ENCODE results near the gene AGAP1.
A peak's percentile ranks its signal among the peaks of the same experiment; 100 is the strongest.

AGAP1 gene

DNA sequence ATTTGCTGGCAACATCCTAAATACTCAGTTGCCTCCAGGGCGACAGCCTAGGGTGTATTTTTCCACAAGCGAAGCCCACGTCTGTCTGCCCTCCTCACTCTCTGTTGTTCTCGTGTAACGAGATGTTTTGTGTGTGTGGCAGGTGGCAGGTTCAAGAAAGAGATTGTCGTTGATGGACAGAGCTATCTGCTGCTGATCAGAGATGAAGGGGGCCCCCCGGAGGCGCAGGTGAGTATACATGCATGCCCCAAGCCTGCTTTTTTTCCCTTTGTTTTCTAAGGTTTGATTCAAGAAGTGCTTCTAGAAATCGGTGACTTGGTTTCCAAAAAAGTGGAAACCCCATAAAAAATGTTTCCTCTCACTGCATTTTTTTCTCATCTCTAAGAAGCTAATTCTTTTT is 247.0 kb downstream of the AGAP1 start:
- TF ChIP-seq, protein P1, sequence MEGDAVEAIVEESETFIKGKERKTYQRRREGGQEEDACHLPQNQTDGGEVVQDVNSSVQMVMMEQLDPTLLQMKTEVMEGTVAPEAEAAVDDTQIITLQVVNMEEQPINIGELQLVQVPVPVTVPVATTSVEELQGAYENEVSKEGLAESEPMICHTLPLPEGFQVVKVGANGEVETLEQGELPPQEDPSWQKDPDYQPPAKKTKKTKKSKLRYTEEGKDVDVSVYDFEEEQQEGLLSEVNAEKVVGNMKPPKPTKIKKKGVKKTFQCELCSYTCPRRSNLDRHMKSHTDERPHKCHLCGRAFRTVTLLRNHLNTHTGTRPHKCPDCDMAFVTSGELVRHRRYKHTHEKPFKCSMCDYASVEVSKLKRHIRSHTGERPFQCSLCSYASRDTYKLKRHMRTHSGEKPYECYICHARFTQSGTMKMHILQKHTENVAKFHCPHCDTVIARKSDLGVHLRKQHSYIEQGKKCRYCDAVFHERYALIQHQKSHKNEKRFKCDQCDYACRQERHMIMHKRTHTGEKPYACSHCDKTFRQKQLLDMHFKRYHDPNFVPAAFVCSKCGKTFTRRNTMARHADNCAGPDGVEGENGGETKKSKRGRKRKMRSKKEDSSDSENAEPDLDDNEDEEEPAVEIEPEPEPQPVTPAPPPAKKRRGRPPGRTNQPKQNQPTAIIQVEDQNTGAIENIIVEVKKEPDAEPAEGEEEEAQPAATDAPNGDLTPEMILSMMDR (IDR thresholded peaks at IDR 0.05; ENCODE audit: insufficient read depth, low read depth, low read length, missing control alignments): peak; percentile 32
- DNase-seq (ENCODE audit: low read depth): peak; percentile 34

DNA sequence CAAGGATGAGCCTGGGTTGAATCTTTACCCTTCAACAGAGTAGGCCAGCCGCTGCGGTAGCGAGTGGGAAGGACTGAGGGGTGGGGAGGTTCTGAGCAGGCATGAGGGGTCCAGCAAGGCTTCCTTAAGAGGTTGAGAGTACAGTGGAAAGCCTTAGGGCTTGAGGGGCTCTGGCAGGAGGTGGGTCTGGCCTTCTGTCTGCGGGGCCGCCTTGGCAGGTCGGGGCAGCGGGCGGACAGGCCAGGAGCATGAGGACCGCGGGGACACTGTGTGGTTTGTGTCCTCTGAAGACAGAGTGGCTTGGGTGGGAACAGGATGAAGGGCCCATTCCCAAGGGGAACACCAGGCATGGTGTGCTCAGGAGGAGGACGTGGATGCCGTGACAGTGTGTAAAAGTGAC is 250.3 kb downstream of the AGAP1 start:
- DNase-seq (ENCODE audit: low read depth): no peak
- TF ChIP-seq, protein P1 (IDR thresholded peaks at IDR 0.05; ENCODE audit: insufficient read depth, low read depth, low read length, missing control alignments): no peak
- H3K4me3 ChIP-seq (ENCODE audit: low read length): no peak overlapping the region

More for the DNA sequence above, 247.0 kb downstream of the AGAP1 start:
- no peak overlapping the region for H3K4me3 ChIP-seq (ENCODE audit: low read length)

DNA sequence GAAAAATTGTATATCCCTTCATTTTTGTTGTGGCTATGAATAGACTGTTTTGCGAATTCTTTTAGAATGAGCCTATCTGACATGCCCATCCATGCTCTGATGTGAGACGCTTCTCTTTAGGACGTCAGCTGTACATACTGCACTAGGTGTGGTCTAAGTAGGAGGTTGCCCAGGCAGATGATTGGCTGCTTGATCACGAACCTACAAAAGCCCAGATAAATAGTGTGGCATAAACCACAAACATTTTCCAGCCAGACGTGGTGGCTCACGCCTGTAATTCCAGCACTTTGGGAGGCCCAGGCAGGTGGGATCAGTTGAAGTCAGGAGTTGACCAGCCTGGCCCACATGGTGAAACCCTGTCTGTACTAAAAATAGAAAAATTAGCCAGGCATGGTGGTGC is 251.8 kb downstream of the AGAP1 start:
- TF ChIP-seq, protein P1 (IDR thresholded peaks at IDR 0.05; ENCODE audit: insufficient read depth, low read depth, low read length, missing control alignments): no peak
- no peak overlapping the region for H3K4me3 ChIP-seq (ENCODE audit: low read length)
- peak; percentile 88 for DNase-seq (ENCODE audit: low read depth)

DNA sequence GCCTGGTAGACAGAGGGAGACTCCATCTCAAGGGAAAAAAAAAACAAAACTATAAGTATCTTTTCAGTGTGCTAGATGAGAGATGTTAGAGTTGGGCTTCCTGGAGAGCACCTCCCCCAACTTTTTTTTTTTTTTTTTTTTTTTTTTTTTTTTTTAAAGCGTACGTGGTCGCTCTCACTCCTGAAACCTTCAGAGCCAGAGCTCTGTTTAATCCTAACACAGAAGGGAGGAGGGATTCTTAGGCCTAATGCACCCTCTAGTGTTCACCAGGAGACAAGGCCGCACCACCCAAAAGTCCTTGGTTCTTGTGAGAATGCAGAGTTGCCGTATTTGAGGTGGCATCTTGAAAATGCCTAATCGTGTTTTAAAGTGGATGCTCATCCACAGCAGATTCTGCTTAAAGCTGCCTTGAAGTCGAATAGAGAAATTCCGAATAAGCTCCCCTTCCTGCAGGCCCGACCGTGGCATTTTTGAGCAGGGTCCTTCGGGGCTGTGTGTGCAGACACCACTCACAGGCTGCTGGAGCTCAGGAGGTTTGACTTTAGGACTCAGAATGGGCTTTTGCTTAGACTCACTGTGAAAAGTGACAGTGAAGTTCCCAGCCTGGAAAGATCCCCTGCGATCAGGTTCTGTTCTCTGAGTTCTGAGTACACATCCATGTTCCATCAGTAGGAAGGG is 252.6 kb downstream of the AGAP1 start:
- TF ChIP-seq, protein P1 (IDR thresholded peaks at IDR 0.05; ENCODE audit: insufficient read depth, low read depth, low read length, missing control alignments): peak; percentile 92
- no peak overlapping the region for H3K4me3 ChIP-seq (ENCODE audit: low read length)
- peak; percentile 86 for DNase-seq (ENCODE audit: low read depth)

DNA sequence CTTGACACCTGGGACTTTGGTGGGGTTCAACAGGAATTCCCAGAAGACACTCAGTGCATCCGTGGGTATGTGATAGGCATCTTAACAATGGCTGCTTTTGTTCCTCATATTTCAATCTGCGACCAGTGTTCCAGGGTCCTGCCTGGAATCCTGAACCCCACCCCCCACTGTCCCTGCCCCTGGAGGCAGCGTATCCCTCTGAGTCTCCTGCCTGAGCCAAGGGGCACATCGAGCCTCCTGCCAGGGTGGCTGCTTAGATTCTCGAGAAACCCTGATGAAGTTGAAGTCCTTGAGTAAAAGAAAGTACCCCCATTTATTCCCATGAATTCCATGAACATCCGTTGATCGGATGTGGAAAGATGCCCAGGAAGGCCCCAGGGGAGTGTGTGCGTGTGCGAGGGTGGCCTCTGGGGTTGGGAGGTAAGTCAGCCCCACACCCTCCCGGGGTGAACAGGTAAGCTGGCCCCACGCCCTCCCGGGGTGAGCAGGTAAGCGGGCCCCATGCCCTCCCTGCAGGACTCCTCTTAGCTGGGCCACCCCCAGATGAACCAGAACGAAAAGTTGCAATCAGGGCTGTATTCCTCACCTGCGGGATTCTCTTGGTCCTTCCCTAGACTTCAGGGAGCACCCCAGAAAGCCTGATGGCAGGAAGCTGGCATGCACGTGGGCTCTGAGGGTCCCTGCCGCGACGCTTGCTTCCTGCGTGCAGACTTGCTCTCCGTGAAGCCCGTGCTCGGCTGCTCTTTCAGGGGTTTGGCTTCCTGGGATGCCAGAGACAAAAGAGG is 253.3 kb downstream of the AGAP1 start:
- no peak for DNase-seq (ENCODE audit: low read depth)
- TF ChIP-seq, protein P1 (IDR thresholded peaks at IDR 0.05; ENCODE audit: insufficient read depth, low read depth, low read length, missing control alignments): no peak
- H3K4me3 ChIP-seq (ENCODE audit: low read length): no peak overlapping the region

DNA sequence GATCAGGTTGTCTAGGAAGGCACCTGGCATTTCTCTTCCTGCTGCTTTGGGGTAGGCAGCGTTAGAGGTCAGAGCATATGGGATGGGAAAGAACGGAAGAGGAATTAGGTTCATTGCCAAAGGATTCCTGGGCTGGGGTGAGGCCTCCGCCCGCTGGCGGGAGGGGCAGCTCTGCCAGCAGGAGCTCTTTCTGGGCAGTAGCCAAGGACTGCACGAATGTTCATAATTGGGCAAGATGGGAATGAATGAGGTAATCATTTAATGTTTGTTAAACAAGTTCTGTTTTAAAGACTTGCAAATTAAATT is 253.9 kb downstream of the AGAP1 start:
- DNase-seq (ENCODE audit: low read depth): peak; percentile 86
- TF ChIP-seq, protein P1 (IDR thresholded peaks at IDR 0.05; ENCODE audit: insufficient read depth, low read depth, low read length, missing control alignments): no peak
- H3K4me3 ChIP-seq (ENCODE audit: low read length): no peak overlapping the region

All from epithelial cell of esophagus (primary cell).